Inflammatory macrophage treated with lipopolysaccharide for 1 hour (primary cell): Measurements from ENCODE around the gene NPL.

ENCODE experiments used
- DNase-seq, 2 donors: peaks; one replicate each; pipeline ENCODE4 v3.0.0-alpha.2; 2020 to 2022

NPL gene, protein sequence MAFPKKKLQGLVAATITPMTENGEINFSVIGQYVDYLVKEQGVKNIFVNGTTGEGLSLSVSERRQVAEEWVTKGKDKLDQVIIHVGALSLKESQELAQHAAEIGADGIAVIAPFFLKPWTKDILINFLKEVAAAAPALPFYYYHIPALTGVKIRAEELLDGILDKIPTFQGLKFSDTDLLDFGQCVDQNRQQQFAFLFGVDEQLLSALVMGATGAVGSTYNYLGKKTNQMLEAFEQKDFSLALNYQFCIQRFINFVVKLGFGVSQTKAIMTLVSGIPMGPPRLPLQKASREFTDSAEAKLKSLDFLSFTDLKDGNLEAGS

DNA sequence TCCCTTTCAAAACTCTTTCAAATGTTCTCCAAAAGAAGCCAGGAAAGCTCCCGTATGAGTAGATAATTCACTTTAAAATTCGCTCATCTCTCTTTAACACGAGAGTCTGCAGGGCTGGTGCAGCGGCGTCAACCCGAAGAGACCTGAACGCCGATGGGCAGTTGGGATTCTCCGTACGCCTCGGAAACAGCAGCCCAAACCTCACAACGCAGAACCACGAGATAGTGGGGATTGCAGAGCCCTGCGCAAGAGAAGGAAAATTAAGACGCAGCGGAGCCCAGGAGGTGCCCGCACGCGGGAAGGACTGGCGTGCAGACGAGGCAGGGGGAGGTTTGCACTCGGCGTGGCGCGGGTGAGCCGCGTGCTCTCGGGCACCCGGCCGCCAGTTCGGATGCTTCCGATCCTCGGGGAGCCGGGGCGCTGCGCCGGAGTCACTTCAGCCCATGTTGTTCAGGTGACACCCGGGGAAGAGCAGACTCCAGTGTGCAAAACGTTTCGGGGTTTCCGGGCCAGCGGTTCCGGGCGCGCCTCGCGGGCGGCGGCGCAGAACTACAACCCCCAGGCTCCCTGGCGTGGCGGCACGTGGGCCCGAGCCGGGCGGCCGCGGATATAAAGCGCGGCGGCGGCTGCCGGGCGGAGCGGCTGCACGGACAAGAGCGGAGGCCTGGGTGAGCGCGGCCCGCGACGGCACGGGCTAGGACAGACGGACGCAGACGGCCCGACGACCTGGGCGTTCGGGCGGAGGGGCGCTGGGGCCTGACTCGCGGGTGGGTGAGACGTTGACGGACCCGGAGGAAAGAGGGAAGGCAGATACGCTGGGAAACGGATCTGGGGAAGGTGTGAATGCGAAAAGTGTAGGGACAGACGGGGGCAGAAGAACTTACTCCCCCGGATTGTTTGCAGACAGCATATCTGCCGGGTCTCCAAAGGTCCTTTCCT is at the start of gene NPL:
Gene NPL (plus strand): TSS at position 636 of the 939 bp plus-strand sequence. CDS start 4,599 bp downstream, outside the sequence.
- peak; percentile 77 to 89 for DNase-seq

DNA sequence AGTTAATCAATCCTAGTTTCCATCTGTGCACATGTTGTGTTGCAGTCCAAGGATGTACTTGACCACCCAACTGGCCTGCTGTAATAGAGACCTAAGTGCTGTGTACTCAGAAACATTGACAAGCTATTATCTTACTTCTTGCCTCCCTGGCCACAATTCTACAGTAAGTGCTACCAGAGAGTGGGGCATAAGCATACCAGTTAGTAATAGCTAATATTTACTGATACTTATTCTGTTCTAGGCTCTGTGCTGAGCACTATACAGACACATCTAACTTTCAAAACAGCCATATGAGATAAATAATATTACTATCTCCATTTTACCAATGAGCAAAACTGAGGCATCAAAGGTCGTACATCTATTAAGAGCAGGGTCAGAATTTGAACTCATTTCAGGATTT is 49.5 kb upstream of the NPL start:
- DNase-seq = no peak

DNA sequence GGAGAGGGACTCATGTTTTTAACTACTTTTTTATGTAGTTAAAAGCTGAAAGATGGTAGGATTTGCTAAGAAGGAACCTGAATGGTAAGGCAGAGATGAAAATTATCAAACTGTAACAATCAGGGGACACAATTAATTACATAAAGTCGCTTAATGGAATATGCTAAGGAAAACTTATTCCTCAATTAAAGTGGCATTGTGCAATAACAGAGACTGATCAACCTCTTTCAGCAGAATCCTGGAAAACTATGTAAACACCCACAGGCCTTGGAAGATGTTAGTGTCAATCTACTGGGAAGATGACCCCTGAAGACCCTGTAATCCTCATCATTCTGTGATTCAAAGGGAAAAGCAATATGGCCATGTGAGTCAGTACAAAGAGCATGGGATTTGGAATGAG is 46.8 kb upstream of the NPL start:
- DNase-seq = no peak

DNA sequence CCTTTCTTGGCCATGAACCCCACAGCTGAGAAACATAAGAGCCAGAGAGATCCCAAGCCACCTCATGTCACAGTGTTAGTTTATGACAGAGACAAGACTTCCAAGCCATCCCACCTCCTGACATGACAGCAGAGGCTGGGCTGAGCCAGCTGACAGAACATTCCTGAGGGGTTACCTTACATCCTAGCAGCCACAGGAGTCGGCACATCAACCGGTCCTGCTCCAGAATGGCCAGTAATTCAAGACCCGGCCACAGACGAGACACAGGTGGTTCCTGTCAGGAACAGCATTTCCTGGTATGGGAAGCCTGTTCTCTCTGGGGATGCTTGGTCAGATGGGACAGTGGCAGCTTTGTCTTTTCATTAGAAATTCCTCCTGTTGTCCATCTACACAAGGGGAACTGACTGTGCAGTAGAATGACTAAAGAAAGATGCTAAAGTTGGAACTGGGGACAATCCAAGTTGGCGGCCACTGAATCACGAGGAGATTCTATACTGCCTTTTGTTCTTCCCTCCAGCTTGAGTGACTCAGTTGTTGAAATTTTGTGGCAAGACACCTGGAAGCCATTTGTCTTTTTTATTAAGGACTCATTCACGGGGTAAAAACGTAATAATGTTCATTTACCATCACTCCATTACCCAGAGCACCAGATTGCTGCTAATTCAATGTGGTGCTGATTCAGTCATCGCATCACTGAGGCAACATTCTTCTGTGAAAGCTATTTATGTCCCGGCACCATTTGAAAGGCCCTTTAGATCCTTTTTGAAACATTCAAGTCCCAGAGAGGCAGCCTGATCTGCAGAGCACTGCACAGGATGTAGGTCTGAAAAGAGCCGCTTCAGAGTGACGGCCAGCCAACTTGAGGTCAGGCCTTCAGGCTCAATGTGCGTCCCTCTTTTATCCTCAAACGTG is 37.2 kb upstream of the NPL start:
- no peak for DNase-seq

DNA sequence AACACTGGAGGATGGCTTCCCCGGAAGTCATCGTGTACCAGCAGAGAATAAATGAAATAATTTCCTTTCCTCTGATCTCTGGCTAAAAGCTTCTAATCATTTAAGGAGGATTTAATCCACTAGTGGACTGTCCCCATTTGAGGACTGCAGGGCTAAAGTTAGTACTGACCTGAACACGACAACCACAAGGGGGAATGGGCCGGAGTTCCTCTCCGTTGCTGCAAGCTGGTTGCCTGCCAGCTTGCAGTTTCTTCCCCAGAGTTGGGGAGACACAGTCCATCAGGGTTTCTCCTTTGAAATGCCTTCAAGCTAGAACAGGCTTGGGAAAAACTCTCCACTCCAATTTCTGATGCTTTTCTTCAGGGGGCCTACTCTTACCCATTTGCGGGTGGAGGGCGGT is 35.5 kb upstream of the NPL start:
- no peak for DNase-seq

DNA sequence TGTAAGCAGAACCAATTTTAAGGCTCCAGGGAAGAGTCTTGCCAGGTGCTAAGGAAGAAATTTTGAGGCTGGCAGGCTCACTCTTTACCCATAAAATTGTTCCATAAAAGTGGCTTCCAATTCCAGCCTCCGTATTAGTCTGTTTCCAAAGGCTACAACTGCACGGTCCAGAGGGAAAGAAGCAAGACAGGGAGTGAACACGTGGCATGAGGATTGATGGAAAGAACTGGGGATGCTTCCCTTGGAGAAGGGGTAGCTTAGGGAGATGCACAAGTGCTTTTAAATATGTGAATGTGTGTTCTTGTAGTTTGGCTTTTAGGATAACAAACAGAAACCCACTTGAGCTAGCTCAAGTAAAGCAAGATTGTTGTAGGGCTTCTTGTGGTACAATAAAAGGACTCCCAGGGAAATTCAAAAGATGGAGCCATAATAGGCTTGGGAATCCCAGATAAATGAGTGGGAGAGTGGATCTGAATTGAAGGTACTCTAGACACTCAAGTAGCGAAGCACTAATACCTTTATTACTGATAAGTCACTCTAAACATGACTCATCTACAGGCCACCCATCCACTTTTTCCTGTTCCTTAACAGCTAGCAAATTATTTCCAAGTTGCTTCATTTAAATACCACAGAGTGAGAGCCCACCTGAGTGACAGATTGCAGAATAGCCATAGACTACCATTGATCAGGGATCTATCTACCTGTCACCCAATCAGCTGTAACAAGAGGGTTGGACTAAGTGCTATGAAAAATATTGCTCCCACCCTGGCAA is 34.8 kb upstream of the NPL start:
- no peak for DNase-seq

DNA sequence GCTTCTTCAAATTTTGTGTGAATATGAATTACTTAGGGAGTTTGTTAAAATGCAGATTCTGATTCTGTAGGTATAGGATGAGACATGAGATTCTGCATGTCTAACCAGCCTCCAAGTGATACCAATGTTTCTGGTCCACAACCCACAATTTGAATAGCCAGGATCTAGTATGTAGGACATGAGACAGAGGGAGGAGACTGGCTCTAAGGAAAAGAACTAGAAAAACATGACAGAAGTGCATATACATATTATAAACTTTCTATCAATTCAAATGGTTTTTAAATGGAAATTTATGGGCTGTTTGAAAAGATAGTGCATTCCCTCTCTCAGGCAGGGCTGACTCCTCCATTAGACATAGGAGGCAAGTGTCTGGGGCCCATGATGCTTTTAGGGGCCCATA is 33.9 kb upstream of the NPL start:
- no peak for DNase-seq

DNA sequence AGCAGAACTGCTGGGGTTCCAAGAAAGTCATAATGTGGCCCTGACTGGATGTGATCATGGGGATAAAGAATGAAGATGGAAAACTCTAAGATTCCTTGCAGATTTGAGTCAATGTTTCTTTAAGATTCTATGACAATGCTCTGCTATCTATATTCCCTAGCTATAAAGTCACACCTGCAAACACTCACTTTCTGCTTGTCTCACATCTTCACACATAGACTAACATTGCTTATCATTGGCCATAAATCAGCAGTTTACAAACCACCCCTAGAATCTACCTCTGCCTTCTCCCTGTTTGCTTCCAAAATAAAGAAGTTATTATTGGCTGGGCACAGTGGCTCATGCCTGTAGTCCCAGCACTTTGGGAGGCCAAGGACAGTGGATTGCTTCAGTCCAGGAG is 33.1 kb upstream of the NPL start:
- DNase-seq = no peak

DNA sequence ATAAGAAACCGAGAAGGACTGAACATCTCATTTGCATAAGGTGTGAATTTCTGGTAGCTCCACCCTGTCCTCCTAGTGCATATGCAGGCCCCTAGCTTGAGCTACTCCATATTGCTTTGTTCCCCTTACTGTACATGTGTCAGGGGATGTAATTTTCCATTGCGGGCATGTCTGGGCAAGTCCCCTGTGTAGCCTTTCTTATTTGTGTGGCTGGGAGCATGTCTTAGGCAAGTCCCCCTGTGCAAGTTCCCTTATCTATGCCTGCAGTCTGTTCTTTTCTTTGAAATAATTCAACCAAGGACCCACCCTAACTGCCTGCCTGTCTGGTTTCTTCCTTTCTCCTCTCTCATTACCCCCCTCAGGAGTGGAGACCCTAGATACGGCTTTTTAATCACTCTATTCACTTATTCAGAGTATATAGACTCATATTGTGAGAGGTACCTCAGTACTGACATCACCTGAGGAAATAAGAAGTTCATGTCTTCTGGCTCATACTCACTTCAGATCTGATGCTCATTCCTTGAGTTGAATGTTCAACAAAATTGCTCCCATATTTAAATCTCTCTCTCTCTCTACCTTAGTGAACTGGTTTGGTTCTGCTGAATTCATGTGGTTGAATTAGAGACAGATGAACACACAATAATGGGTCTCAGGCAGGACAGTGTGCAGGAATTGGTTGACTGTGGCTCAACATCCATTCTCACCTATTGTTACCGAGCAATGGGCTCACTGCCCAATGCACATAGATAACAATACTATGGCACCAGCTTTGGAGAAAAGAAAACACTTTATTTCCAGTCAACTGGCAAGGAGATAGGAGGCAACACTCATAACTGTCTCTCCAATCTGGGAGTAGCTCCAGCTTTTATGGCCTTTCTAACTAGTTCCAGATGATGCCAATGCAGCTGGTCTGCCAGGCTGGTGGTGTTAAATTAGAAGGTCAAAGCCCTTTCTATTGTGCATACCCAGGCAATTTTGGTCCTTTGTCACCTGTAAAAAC is 27.9 kb upstream of the NPL start:
- DNase-seq = no peak

DNA sequence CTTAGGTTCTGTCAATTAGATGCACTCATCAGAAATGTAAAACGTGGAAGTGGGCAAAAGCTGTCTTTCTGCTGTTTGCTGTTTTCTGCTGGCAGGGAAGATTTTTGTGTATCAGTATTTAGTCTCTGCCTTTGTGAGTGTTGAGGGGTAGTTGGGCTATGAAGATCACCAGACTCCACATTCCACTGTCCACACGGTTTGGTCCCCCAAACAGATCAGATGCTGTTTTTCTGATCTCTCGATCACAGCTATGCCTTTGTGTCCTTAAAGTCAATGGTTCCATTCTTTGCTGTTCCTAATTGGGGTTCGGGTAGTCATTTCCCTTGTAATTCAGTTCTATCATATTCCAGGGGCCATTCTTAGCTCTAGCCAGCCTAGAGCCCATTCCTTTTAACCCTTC is 27.0 kb upstream of the NPL start:
- DNase-seq = no peak

DNA sequence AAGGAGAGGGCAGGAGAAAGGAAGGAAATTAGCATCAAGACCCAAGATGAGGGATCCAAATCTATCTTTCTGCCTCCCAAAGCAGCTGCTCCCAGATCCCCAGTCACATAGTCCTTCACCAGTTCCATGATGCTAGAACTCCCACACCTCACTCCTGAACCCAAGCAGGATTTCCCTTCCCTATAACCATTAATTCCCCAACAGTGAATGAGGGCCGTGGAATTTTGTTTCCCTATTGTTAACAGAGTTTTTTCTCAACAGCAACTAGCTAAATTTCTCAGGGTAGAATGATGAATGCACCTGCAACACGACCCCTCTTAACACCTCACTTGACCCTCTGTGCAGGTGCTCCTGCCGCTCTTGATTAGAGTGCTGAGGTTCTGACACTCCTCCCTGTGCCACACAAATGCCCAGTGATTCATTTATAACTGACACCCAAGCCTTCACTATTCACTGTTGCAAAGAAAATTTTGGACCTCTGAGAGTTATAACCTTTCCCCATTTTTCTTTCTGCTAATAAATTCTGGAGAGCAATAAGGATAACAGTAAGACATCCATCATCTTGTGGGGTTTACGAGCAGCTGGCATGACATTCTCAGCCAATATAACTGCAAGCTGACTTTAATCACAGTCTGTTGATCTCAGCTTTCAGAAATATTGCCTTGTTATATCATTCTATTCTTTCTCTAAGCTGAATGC is 25.4 kb upstream of the NPL start:
- no peak for DNase-seq

DNA sequence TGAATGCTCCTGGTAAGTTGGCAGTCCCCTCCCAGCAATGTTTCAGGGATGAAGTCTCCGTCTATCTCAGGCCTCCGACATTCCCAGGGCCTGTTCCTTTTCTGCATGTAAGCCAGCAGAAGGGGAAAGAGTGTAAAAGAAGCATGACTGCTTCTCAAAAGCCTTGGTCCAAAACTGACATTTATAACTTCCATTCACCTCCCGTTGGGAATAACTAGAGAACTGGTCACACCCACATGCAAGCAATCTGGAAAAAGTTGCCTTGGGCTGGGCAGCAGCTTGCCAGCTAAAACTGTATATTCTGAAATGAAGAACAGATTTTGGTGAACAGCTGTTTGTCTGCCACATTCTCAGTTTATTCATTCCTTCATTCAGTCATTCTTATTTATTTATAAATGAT is 24.2 kb upstream of the NPL start:
- no peak for DNase-seq

DNA sequence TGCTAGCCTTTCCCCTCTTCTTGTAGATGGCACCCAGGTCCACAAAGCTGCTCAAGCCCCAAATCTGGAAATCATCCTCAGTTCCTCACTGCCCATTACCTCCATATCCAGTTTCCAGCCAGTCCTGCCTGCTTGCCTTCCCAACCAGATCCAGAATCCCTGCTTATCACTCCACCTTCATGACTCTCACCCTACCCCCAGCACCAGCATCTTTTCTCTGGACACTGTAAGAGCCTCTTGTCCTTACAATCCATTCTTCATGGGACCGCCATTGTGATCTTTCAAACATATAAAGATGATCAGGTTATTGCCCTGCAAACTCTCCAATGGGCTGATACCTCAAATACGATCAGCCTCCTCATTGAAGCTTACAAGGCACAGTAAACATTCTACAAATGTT is 23.5 kb upstream of the NPL start:
- DNase-seq = no peak

DNA sequence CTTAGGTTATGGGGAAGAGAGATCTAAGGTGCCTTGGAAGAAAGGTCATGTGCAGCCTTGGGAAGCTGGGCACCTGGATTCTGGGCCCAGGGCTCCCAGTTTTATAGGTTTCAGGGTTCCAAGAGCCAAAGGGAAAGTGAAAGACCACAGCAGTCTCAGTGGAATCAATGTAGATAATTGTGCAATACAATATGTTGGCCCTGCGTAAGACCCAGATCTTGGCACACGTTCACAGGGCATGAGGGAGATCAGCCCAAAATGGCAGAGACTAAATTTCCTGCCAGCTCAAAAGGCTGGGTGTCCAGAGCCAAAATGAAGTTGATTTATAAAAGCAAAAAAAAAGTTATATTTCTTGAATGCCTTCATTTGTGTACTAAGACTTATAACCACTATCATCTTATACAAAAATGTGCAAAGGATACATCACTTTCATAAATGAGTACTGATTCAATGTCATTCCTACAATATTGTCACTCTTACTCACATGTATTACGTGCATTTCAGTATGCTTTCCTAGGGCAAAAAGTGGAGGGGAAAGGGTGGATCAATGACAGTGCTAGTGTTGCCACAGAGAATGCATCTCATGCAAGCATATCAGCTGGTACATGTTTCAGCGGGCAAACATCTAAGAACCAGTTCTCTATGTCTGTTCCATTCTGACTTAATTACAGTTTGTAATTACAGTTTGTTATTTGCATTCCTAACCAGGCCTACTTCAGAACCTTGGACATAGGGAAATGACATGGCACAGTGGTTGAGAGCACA is 22.5 kb upstream of the NPL start:
- no peak for DNase-seq

DNA sequence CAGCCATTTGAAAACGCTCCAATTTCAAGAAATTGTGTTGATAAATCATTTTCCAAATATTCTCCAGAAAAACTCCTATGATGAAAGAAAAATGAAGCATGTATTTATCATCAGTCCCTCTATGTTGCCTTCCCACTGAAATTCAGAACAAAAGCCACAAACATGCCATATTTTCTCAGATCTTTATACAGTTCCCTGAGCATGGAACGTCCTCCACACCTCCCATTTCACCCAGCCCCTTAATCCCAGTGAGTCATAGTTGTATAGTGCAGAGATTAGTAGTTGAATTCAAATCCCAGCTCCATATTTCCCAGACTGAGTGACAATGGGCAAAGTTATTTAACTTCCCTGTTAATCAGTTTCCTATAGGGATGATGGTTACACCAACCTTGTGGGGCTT is 20.6 kb upstream of the NPL start:
- no peak for DNase-seq

DNA sequence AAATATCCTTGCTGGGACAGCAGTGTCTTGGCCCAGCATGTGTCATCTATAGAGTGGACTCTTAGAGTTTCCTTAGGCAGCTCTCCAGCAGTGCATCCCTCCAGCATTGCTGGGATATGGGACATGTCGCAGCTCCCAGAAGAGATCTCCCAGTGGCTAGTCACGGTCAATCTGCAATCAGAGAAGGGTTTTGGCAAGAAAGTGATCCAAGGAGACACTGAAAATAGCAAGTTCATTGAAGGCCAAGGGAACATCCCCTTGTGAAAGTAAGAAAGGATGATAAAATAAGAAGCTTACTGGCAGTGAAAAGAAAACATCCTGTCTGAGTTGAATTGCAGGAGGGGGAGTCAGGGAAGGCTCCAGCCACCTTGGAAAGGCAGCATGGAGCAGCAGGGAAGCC is 19.3 kb upstream of the NPL start:
- DNase-seq = no peak

DNA sequence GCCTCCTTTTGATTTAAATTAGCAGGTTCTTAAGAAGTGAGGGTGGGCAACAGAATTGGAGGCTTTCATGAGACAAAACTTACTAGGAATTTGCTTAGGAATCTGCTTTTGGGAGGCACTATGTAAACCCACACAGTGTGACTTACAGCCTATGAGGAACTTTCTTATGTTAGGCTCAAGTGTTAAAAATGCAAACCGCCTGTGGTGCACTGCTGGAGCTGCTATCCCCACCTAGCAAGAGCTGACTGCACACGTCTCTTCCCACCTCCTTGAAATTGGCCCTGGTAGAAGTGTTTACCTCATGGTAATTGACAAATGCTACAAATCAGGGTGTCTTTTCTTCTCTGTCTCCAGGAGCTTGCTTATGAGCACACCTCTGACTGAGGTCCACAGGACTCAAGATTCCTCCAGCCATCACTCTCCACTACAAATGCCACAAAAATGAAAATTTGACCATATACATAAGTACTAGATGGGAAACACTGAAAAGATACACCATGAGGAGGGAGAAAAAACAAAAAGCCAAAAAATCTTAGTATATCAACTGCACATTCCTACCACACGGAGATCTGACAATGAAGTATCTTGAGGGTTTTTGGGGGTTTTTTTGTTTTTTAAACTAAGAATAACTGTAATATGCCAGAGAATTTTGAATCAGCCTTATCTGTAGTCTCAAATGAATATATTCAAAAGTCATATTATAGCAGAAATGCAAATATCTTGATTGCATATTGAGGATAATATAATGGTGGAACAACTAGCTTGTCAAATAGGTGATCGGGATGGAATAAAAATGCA is 18.2 kb upstream of the NPL start:
- no peak for DNase-seq

DNA sequence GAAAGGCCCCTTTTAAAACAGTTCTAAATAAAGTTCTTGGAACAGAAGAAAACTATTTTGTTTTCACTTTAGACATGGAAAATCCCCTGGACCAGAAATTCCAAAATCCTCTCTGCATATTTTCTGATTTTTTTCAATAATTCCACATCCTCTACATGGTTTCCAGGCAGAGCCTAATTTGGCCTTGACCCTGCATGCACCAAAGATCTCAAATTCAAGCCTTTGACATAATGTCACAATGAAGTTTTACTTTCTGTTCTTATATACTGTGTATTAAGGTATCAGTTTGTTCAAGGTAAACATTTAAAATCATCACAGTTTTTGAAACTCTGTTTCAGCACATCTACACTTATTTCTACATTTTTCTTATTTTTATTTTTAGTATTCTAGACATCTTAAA is 12.2 kb upstream of the NPL start:
- no peak for DNase-seq

DNA sequence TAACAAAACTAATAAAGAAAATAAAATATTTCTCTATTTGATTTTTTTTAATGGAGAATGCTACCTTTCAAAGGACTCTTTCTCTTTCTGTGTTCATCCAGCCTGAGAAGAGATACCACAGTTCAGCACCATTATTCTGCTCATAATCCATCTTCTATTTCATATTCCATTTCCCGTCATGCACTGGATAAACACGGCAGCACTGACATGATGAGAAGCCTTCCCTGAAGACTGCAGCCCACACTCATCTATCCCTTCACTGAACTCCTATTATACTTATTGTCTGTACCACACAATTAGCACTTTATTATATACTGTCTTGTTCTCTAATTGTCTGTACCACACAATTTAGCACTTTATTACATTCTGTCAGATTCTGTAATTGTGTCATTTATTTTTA is 10.7 kb upstream of the NPL start:
- DNase-seq = no peak
